Spinal cord (tissue), 10 donors: ENCODE data around the gene CHRM1. TPM values are rescaled to one million over a fixed set of nuclear protein-coding genes. Genes with fewer than 3 reads are reported as not detected.
"Not testable (repeated sequence)": the region's sequence is repeated elsewhere in the genome, so short reads cannot be mapped to it uniquely, and the experiment has no call there.

Experiments
- DNase-seq, 6 donors: peaks; one replicate each; pipeline versions ENCODE4 v3.0.0 to v3.0.0-alpha.2; 2013 to 2015; ENCODE audit warnings: low spot score in 6 of 6, low read depth in 4 of 6
- H3K27ac ChIP-seq: one replicate; pipeline ENCODE4 v1.5.1; 2013; ENCODE audit warnings: low read depth, low read length, control low read depth
- H3K27me3 ChIP-seq: one replicate; pipeline ENCODE4 v1.6.1; 2013; ENCODE audit warnings: low read length; ENCODE audit not compliant: control insufficient read depth, insufficient read depth
- H3K36me3 ChIP-seq: one replicate; pipeline ENCODE4 v1.6.1; 2013; ENCODE audit warnings: low read length; ENCODE audit not compliant: control insufficient read depth, insufficient read depth
- H3K4me1 ChIP-seq: one replicate; pipeline ENCODE4 v1.6.1; 2013; ENCODE audit warnings: low read length; ENCODE audit not compliant: control insufficient read depth, insufficient read depth
- H3K4me3 ChIP-seq: one replicate; pipeline ENCODE4 v1.5.1; 2013; ENCODE audit warnings: low read depth, low read length, control low read depth
- H3K9me3 ChIP-seq: one replicate; pipeline ENCODE4 v1.6.1; 2013; ENCODE audit warnings: low read length; ENCODE audit not compliant: control insufficient read depth, insufficient read depth
- WGBS: methylation state at CpG from one replicate; pipeline ENCODE4 v1.1.5; 2013; ENCODE audit warnings: missing lambda C conversion rate; ENCODE audit not compliant: insufficient coverage; 5-methylcytosine and 5-hydroxymethylcytosine counted together
- polyA plus RNA-seq, 2 donors: library from polyadenylated mRNA; unstranded; fragments of 120-200 nt; gene quantifications; one replicate each; pipeline ENCODE4 v1.2.1, GENCODE V29; 2013; ENCODE audit not compliant: insufficient read length in 2 of 2
- small RNA-seq: library from RNA; depleted of rRNA; stranded (forward); fragments of <200 nt; gene quantifications from one replicate; pipeline ENCODE3, GENCODE V24; 2014; ENCODE audit warnings: low replicate concordance
- total RNA-seq, 2 donors: library from RNA; depleted of rRNA in 1 of 2; stranded (reverse); fragments of 120-200 nt in 1 of 2; fragments of >200 nt in 1 of 2; gene quantifications; one replicate each; pipeline versions ENCODE4 v1.2.3 to v1.2.4, GENCODE V29; 2013 to 2014
- donor health status: healthy.

Gene CHRM1
- total and polyA plus RNA-seq, 4 donors = 0.89 to 4.4 (median 2.1) TPM

GRCh38 chr11:62861564-62862192, 59.5 kb downstream of the CHRM1 start:
- WGBS = 88% methylated on average over 12 of the region's 16 CpGs
- not testable (repeated sequence) for H3K27me3 ChIP-seq, DNase-seq, H3K9me3 ChIP-seq, H3K36me3 ChIP-seq, H3K4me3 ChIP-seq, H3K27ac ChIP-seq
- H3K4me1 ChIP-seq = peaks cover 17% of the 10 kb centered on the region

- H3K36me3 ChIP-seq = no peaks in the 10 kb centered on the region
- no peak overlapping the region for H3K27ac ChIP-seq
- DNase-seq = no peak
- H3K9me3 ChIP-seq = no peaks in the 10 kb centered on the region
- no peak overlapping the region for H3K4me3 ChIP-seq
- 100% methylated on average over 3 of the region's 5 CpGs for WGBS
- H3K27me3 ChIP-seq = no peaks in the 10 kb centered on the region
- peaks cover 24% of the 10 kb centered on the region for H3K4me1 ChIP-seq
These were observed 60.2 kb downstream of the CHRM1 start for GRCh38 chr11:62860835-62861563.

GRCh38 chr11:62859281-62859703, 61.9 kb downstream of the CHRM1 start:
- not testable (repeated sequence) for H3K27me3 ChIP-seq, H3K4me3 ChIP-seq, H3K27ac ChIP-seq, DNase-seq, H3K9me3 ChIP-seq, H3K36me3 ChIP-seq
- H3K4me1 ChIP-seq = peaks cover 25% of the 10 kb centered on the region
- 83% methylated on average over 2 of the region's 8 CpGs for WGBS

Small RNA genes within 50 kb of the gene (small RNA-seq; reads per million reads assigned to genes)
- gene RN7SL259P = not detected

Other genes starting within 250 kb of the CHRM1 start
- 10 to 100 TPM in 1 of 2 donors, 1 to 10 TPM in 1; 5.4 to 15.2 TPM for gene UQCC3, start 249.7 kb downstream of the CHRM1 start, total RNA-seq
- gene UQCC3, start 249.7 kb downstream of the CHRM1 start, polyA plus RNA-seq = 10 to 100 TPM; 13.7 to 14.3 TPM
- gene LBHD1, start 249.1 kb downstream of the CHRM1 start, total RNA-seq = 1 to 10 TPM; 2.9 to 6.1 TPM
- 10 to 100 TPM in 1 of 2 donors, 1 to 10 TPM in 1; 7.5 to 10.2 TPM for gene LBHD1, start 249.1 kb downstream of the CHRM1 start, polyA plus RNA-seq
- gene UBXN1, start 242.3 kb downstream of the CHRM1 start, total RNA-seq = 10 to 100 TPM; 32.0 to 89.6 TPM
- 100 to 1,000 TPM; 141 to 148 TPM for gene UBXN1, start 242.3 kb downstream of the CHRM1 start, polyA plus RNA-seq
- gene LRRN4CL, start 231.8 kb downstream of the CHRM1 start, total RNA-seq = 10 to 100 TPM in 1 of 2 donors, 1 to 10 TPM in 1; 3.2 to 15.0 TPM
- 1 to 10 TPM in 1 of 2 donors, under 1 TPM in 1; 0.40 to 3.2 TPM for gene LRRN4CL, start 231.8 kb downstream of the CHRM1 start, polyA plus RNA-seq
- 100 to 1,000 TPM; 147 to 179 TPM for gene BSCL2, start 213.9 kb downstream of the CHRM1 start, total RNA-seq
- gene BSCL2, start 213.9 kb downstream of the CHRM1 start, polyA plus RNA-seq = 100 to 1,000 TPM; 224 to 261 TPM
- 10 to 100 TPM; 25.6 to 54.8 TPM for gene GNG3, start 213.7 kb downstream of the CHRM1 start, total RNA-seq
- 100 to 1,000 TPM; 288 to 295 TPM for gene GNG3, start 213.7 kb downstream of the CHRM1 start, polyA plus RNA-seq
- 10 to 100 TPM; 15.3 to 32.6 TPM for gene HNRNPUL2, start 193.9 kb downstream of the CHRM1 start, total RNA-seq
- 10 to 100 TPM; 62.8 to 69.3 TPM for gene HNRNPUL2, start 193.9 kb downstream of the CHRM1 start, polyA plus RNA-seq
- 10 to 100 TPM; 30.7 to 40.9 TPM for gene TTC9C, start 192.9 kb downstream of the CHRM1 start, total RNA-seq
- 10 to 100 TPM; 34.8 to 47.5 TPM for gene TTC9C, start 192.9 kb downstream of the CHRM1 start, polyA plus RNA-seq
- 10 to 100 TPM; 11.7 to 15.3 TPM for gene ZBTB3, start 167.2 kb downstream of the CHRM1 start, total RNA-seq
- 10 to 100 TPM in 1 of 2 donors, 1 to 10 TPM in 1; 6.8 to 11.6 TPM for gene ZBTB3, start 167.2 kb downstream of the CHRM1 start, polyA plus RNA-seq
- gene POLR2G, start 159.8 kb downstream of the CHRM1 start, total RNA-seq = 100 to 1,000 TPM in 1 of 2 donors, 10 to 100 TPM in 1; 80.1 to 178 TPM
- 100 to 1,000 TPM; 145 to 152 TPM for gene POLR2G, start 159.8 kb downstream of the CHRM1 start, polyA plus RNA-seq
- gene TAF6L, start 150.0 kb downstream of the CHRM1 start, total RNA-seq = 10 to 100 TPM; 14.4 to 29.5 TPM
- 10 to 100 TPM; 27.1 to 37.6 TPM for gene TAF6L, start 150.0 kb downstream of the CHRM1 start, polyA plus RNA-seq
- gene TMEM179B, start 134.0 kb downstream of the CHRM1 start, total RNA-seq = 10 to 100 TPM; 22.7 to 57.9 TPM
- 10 to 100 TPM; 44.0 to 57.2 TPM for gene TMEM179B, start 134.0 kb downstream of the CHRM1 start, polyA plus RNA-seq
- gene TMEM223, start 129.4 kb downstream of the CHRM1 start, total RNA-seq = 10 to 100 TPM; 12.3 to 24.0 TPM
- 10 to 100 TPM; 23.2 to 25.5 TPM for gene TMEM223, start 129.4 kb downstream of the CHRM1 start, polyA plus RNA-seq
- gene NXF1, start 115.9 kb downstream of the CHRM1 start, total RNA-seq = 10 to 100 TPM; 32.2 to 46.2 TPM
- 100 to 1,000 TPM in 1 of 2 donors, 10 to 100 TPM in 1; 89.7 to 106 TPM for gene NXF1, start 115.9 kb downstream of the CHRM1 start, polyA plus RNA-seq
- 10 to 100 TPM; 31.1 to 40.8 TPM for gene STX5, start 89.3 kb downstream of the CHRM1 start, total RNA-seq
- 10 to 100 TPM; 46.0 to 48.5 TPM for gene STX5, start 89.3 kb downstream of the CHRM1 start, polyA plus RNA-seq
- not detected for gene TEX54, start 88.5 kb downstream of the CHRM1 start, total RNA-seq
- gene TEX54, start 88.5 kb downstream of the CHRM1 start, polyA plus RNA-seq = under 1 TPM in 1 of 2 donors, not detected in 1; 0.57 TPM
- gene WDR74, start 81.8 kb downstream of the CHRM1 start, total RNA-seq = 10 to 100 TPM; 25.5 to 42.6 TPM
- gene WDR74, start 81.8 kb downstream of the CHRM1 start, polyA plus RNA-seq = 10 to 100 TPM; 34.4 to 45.5 TPM
- gene SLC3A2, start 40.5 kb downstream of the CHRM1 start, total RNA-seq = 100 to 1,000 TPM; 170 to 372 TPM
- gene SLC3A2, start 40.5 kb downstream of the CHRM1 start, polyA plus RNA-seq = 100 to 1,000 TPM; 180 to 243 TPM
- gene SLC22A6, start 63.6 kb upstream of the CHRM1 start, total RNA-seq = 100 to 1,000 TPM in 1 of 2 donors, 10 to 100 TPM in 1; 25.0 to 340 TPM
- gene SLC22A6, start 63.6 kb upstream of the CHRM1 start, polyA plus RNA-seq = 10 to 100 TPM; 12.2 to 81.1 TPM
- 10 to 100 TPM; 13.3 to 95.5 TPM for gene SLC22A8, start 94.5 kb upstream of the CHRM1 start, total RNA-seq
- gene SLC22A8, start 94.5 kb upstream of the CHRM1 start, polyA plus RNA-seq = 10 to 100 TPM in 1 of 2 donors, under 1 TPM in 1; 0.46 to 44.7 TPM
- not detected for gene SLC22A24, start 222.9 kb upstream of the CHRM1 start, total RNA-seq
- not detected for gene SLC22A24, start 222.9 kb upstream of the CHRM1 start, polyA plus RNA-seq